Activated CD4-positive, alpha-beta T cell treated with anti-CD3 and anti-CD28 coated beads for 48 hours (primary cell): ENCODE data around the gene ZNFX1.

Source experiments
- DNase-seq: peaks from one replicate; pipeline ENCODE4 v3.0.0-alpha.2; 2020

Gene ZNFX1

DNA sequence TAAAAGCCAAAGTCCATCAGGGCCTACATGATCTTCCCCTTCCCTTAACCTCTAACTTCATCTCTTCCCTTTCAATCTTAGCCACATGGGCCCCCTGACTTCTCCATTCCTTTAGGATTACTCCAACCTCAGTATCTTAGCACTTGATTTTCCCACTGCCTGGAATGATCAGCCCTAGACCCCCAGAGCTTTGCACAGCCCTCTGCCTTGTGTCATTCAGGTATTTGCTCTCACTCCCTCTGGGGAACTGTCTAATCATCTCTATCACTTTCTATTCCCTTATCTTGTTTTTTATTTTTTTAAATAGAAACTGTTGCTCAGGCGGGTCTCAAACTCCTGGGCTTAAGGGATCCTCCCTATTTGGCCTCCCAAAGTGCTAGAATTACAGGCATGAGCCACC lies 13.3 kb upstream of the ZNFX1 start:
- no peak for DNase-seq

DNA sequence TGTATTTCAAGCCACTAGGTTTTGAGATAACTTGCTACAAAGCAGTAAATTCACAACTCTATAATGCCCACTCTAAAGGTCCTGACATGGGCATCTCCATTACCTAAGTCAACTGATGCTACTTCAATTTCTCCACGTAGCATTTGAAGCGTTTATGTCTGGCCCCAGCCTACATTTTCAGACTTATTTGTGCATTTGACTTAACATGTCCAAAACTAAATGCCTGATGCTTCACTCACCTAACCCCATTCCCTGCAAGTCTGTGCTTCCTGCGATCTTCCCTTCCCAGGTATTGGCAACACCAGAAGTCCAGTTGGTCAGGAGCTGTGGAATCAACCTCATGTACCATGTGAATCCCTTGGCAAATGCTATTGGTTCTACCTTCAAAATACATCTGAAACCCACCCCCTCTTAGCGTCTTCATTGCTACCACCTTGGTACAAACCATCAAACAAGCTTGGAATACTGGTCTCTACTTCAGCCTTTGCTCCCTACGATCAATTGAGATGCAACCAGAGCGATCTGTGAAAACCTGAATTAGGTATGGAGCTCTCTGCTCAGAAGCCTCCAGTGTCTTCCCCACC lies 12.8 kb upstream of the ZNFX1 start:
- no peak for DNase-seq

DNA sequence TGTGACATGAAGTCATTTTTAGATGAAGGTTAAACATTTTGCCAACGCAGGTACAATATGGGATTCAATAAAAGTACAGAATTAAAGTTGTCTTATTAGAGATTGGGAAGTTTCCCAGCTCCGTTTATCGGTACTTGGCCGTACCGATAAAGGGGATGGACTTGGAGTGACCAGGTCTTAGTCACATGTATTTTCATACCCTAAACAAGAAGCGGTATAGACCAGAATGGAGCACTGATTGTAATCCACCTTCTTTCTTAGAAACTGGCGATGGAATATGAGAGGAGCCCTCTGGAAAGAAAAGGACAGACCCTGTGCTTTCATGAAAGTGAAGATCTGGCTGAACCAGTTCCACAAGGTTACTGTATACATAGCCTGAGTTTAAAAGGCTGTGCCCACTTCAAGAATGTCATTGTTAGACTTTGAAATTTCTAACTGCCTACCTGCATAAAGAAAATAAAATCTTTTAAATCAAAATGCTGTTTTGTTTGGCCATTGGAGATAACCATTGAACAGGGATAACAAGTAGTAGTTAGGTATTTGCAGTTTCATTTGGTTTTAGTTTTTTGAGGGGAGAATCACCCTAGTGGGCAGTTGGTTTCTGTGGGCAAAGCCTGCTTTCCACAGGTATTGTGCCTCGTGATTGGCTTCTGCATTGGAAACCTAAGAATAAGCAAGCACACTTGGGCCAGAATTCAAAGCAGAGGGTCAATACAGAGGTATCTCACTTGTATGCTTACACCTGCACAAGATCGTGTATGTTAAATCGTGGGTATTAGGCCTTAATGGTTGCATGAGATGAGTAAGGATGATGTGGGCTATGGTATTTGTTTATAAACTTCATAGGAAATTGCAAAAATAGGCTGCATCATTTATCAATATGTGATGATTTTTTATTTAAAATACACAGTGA lies 11.2 kb upstream of the ZNFX1 start:
- DNase-seq, result no peak

DNA sequence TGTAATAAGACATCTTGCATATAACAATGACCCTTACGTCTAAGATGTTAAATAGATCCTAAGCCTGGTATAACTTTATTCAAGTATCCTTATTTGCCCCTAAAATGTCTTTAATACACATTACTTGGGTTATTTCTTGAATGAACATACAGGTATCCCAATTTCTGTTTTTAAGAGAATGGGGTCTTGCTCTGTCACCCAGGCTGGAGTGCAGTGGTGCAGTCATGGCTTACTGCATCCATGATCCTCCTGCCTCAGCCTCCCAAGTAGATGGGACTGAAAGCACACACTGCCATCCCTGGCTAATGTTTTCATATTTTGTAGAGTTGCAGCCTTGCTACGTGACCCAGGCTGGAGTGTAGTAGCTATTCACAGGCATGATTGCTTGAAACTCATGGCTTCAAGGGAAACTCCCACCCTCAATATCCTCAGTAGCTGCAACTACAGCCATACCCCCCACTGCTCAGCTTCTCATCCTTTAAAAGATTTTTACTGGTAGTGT lies 10.4 kb upstream of the ZNFX1 start:
- DNase-seq, result no peak

DNA sequence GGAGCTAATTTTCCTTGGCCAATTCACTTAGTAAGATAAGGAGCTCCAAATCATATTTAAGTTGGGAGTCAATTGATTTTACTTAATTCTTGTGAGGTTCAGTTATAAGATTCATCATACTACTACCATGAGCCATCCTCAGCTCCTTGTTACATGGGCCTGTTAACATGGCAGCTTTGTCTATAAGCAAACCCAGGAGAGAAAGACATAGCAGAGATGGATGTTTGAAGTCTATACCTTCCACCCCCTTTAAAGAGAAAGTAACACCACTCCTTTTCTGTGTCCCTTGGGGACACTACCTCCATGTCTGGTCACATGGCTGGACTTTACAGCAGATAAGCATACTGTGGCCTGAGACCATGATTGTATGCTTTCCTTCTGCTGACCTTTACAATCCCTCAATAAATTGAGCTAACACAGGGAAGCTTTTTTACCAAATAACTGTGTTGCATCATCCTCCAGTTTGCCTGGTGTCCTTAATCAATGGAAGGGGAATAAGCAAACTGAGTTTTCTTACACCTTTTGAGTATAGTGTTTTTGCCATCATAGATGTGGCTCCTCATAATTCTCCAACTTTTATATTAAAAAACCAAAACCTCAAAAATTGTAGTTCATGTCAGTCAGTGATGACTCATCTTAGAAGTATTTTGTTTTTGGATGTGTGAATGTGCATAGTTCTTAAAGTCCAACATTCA lies 9.8 kb upstream of the ZNFX1 start:
- no peak for DNase-seq

DNA sequence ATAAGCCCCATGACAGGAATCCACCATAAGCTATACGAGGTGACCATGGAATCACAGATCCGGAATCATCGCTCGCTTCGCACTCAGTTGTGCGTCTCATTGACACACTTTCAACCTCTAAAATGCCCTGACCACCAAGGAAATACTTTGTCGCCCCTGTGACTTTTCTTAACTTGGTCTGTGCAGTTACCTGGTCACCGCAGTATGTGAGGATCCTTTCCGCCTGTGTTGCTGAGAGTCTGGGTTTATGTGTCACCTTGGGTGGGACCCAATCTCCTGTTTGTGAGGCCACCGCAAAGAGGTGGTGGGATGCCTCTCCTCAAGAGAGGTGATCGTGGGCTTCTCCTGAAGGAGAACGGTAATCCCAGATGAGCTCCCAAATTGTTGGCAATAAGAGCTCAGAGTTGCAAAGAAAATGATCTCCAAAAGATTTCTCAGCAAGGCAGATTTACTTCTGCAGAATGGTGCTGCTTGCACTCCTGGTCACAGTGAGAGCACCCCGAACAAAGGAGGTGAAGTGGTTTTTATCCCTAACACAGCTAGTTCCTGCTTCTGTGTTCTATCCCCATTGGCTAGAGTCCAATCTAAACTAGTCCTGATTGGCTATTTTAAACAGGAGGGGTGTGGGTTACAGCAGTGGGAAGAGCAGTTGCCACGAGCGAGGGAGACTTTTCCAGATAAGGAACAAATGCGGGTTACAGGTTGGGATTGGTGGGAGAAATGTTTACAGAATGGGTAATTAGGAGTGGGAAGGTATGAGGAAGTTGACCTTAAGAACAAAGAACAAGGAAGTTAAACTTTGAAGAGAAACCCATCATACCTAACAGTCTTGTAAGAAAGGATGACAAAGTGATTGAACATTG lies 9.1 kb upstream of the ZNFX1 start:
- no peak for DNase-seq

DNA sequence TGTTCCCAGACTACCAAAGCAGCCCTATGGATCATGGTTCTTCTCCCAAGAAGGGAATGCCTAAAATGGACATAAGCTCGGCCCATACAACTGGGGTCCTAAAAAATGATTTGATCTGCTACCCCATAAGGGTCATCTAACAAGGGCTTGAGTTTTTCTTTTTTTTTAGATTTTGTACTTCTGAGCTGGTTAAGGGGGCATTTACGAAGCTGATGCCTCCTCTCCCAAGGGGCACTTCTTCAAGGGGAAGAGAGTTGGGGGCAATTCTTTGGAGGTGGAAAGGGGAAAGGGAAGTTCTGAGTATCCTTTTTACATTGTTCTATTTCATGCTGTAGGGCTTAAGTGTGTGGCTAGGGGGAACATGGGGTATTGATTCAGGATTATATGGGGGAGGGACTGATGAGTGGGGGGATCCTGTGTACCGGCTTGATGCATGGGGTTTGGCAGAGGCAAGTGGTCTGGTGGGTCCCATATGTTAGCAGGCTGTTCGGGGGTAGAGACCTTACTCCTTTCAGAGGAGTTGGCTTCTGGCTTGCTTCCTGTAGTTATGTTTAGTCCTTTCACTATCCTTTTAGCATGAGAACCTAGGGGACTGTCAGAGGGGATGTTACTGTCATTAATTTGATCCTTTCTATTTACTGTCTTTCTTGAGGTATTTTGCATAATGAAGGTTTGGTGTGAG lies 8.1 kb upstream of the ZNFX1 start:
- DNase-seq, result no peak

DNA sequence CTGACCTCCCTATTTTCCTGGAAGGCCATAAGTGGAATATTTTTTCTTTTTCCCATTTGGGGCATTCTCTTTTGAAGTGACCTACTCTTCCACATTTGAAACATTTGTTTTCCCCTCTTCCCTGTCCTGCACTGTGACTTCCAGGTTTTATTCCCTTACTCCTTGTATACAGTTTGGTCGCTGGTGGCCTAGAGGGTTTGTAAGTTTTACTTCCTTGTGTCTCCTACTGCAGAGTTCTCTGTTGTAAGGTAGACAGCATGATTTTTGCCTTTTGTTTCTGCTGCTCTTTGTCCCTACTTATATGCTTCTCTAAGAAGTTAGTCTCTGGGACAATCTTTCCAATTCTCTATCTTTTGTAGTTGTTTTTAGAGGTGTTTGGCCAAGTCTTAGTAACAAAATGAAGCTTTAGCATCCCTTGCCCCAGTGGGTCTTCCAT lies 7.4 kb upstream of the ZNFX1 start:
- no peak for DNase-seq

DNA sequence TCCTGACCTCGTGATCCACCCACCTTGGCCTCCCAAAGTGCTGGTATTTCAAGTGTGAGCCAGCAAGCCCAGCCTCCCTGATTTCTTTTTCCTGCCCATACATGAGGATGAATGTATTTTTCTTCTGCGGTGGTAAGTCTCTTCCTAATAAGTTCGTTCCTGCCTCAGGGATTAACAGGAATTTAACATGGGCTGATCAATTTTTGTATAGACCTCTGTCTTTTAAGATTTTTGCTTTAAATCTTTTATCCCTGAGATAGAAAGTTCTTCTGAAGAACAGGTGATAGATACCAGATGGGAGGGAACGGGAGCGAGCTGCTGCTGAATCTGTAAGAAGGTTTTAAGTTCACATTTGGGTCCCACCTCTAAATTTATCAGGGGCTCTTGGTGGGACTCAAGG lies 7.0 kb upstream of the ZNFX1 start:
- DNase-seq, result no peak

DNA sequence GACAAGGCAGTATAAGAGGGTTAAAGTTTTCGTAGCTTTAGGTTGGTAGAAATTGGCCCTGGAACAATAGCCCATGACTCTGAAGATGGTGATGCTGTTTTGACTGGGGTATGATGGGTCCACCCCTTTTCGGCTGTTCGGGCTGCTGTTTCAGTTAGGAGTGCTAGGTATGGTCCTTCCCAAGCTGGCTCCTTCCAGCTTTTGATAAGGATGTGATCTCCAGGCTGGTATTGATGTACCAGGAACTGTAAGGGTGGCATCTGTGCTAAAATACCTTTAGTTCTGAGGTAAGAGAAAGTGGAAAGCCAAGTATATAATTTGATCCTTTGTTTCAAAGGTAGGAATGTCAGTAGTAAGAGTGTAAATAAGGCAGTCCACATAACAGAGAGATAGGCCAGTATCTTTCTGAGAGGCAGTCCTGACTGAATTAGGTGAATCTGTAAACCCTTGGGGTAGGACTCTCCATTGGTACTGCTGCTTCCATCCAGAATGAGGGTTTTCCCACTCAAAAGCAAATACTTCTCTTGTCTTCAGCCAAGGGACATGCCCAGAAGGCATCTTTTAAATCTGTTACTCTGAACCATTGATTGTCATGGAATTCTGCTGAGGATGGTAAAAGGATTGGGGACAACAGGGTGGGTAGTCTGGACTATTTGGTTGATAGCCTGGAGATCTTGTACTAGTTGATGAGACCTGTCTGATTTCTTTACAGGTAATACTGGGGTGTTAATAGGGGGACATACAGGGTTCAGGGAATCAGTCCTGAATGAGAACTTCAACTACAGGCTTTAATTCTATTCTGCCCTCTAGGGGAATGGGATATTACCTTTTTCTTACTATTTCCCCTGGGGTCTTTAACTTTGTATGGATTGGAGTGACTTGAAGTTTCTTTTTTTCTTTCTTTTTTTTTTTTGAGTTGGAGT lies 6.1 kb upstream of the ZNFX1 start:
- DNase-seq, result no peak

DNA sequence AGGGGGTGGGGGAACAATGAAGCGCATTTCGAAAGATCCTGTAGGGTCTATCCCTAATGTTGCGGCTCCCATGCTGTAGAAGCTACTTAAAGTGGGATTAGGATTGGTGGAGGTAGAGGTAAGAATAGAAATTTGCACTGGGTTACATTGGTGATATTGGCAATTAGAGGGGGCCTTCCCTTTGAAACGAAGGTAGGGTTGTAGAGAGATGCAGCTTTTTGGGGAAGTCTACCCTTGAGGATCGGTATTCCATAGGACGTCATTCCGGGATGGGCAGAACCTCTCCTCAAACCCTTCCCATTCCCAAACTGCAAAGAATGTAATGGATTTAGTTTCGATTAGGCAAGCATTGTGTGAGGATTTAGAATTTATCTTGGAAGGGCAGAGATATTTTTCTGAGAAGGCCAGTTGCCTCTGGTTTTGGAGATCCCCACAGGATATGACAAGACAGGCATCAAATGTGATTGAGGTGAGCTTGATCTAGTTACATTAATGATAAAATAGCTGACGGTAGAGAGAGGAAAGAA lies 5.4 kb upstream of the ZNFX1 start:
- no peak for DNase-seq

DNA sequence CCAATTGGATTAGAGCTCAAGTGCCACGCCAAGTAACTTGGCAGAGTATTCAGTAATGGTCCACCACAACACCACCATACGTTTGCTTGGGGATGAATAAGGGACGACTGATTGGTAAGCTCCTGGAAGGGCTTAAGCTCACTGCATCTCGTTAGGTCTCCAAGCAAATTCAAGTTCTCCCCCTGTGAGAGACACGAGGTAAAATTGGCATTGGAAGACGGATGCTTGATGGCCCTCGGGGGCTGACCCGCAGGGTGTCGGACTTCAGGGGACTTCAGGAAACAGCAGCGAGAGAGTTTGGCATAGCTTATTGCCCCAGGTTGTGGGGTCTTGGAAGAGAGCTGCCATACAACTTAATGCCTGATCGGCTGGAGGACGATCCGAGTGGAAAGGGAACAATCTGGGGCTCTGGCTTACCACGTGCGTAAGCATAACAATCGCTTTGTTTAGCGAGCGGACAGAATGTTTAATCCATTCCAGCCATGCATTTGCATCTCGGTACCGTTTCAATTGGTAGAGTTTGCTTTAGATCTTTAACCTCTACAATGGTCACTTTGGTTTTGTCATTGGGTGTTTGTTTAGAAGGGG lies 4.8 kb upstream of the ZNFX1 start:
- DNase-seq, result peak; percentile 26

DNA sequence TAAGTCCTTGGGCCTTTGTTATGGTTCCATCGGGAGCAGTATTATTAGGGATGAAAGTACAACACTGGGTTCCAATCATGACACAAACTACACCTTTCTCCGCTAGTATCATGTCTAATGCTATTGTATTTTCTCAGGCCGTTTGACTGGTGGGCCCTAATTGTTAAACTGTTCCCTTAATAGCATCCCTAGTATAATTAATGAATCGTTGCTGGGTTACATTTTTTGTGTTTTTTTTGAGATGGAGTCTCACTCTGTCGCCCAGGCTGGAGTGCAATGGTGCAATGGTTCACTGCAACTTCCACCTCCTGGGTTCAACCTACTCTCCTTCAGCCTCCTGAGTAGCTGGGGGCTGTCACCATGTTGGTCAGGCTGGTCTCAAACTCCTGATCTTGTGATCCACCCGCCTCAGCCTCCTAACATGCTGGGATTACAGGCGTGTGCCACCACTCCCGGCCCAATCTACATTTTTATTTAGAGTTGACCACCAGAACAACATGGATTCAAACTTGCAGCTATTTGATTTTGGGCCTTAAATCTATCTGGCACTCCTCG lies 4.1 kb upstream of the ZNFX1 start:
- no peak for DNase-seq

DNA sequence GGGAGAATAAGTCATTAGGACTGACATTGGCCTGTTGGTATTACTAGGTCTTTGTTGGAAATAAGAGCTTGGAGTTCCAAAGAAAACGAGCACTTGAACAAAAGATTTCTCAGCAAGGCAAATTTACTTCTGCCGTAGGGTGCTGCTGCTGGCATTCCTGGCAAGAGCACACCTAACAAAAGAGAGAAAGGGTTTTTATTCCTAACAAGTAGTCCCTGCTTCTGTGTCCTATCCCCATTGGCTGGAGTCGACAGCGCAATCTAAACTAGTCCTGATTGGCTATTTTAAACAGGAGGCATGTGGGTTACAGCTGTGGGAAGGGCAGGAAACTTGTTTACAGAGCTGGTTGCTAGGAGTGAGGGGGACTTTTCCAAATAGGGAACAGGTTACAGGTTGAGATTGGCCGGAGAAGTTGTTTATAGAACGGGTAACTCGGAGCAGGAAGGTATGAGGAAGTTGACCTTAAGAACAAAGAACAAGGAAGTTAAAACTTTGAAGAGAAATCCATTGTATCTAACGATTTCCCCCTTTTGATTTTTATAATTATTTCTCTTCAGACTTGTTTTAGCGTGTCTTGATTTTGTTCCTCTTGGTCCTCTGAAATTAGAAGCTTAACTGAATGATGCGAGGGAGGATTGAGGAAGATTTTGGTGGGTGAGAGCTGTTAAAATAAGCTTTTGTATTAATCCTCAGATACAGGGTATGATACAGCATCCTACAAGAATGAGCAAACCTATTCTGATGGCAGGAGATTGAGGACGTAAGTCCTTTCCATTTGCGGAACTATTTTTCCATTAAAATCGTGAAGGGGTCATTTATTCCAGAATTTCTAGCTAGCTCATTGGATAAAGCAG lies 3.4 kb upstream of the ZNFX1 start:
- DNase-seq, result peak; percentile 34

DNA sequence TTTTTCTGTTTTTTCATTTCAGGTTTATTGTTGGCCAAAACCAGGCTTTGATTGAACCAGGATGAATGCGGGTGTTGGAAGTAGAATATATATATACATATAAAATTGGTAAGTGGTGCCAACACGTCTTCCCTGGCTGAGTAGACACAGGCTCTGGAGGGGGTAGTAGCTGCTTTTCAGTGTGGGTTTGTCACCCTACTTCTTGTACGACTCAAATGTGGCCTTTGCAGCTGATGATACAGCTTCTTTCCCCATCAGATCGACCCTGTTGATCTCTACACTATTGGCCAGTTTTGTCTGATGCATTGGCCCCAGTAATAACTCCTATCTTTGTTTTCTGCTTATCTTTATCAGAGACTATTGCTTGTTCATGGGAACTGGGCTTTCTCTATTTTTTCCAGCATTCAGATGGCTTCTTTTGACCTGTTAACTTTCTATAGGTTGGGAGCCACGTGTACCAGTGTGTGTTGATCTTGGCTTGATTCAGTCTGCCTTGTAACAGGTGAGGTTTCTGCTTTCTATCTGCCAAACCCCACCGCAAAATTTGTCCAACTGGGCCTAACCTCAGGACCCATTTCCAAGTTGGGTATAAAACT lies 2.7 kb upstream of the ZNFX1 start:
- DNase-seq, result peak; percentile 24

DNA sequence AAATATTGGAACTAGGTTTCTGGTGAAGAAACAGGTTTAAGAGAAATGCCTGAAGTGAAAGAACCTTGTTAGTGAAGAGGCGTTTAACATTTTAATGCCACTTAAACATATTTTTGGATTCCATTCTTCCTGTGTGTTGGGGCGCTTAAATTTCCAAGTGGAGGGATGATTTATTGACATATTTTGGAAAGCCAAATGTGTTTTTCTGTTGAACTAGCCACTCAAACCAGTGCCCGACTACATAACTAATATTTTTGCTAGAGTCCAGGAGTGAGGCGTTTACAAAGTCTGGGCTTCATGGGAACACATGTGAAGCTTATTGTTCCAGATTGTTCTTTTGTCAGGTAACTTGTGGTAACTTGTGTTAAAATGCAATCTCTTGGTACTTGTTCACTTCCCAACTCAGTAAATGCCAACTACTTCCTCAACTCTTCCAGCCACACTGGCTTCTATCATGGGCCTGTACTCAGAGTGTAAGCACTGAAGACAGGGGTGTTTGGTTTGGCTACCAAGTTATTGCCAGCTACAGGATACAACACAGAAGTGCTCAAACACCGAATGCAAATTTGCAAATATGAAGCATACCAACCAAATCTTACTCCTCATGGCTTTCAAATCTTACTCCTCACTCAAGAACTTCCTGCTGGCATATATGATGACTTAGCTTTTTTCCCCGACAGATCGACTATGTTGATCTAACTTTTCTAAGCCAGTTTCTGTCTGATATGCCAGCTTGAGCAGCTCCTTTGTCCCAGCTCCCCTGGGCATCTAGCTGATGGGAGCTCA lies 2.0 kb upstream of the ZNFX1 start:
- no peak for DNase-seq

DNA sequence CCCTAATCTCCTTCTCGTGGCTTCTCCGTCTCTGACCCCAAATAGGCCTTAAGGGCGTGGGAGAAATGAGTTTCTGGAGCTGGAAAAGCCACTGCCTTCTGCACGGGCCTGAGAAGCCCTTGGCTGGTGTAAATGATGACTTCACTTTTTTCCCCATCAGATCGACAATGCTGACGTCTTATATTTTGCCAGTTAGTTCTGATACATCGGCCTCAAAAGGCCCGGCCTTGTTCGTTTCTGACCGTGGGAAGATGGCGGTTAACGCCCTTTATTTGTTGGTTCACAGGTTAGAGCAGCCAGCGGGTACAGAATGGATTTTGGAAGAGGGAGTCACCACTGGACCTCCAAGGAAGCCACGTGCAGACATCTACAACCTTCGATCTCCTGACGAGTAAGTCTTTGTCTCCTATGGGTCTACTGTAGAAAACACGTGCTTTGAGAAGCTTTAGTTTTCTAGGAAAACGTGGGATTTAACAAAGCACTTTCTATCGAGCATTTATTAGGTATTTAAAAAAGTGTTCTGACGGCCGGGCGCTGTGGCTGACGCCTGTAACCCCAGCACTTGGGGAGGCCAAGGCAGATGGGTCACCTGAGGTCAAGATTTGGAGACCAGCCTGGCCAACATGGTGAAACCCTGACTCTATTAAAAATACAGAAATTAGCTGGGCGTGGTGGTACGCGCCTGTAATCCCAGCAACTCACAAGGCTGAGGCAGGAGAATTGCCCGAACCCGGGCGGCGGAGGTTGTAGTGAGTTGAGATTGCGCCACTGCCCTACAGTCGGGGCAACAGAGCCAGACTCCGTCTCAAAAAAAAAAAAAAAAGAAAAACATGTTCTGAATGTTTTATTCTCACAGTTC lies 1.2 kb upstream of the ZNFX1 start:
- peak; percentile 53 for DNase-seq
